ENCODE results near the gene SORL1.
A peak's percentile ranks its signal among the peaks of the same experiment; 100 is the strongest.

The SORL1 gene

GRCh38 chr11:121451178-121451985 lies 732 bp upstream of the SORL1 start:
- DNase-seq (ENCODE audit: low read depth, low spot score), result no peak

- DNase-seq (ENCODE audit: low read depth, low spot score), result no peak
Measured at GRCh38 chr11:121452609-121453150, 566 bp downstream of the SORL1 start, which contains the start of gene SORL1-AS1. SORL1-AS1 (minus strand) TSS chr11:121452967.

- no peak for DNase-seq (ENCODE audit: low read depth, low spot score)
Measured at GRCh38 chr11:121453589-121454299, 1.6 kb downstream of the SORL1 start.

- peak; percentile 82 for DNase-seq (ENCODE audit: low read depth, low spot score)
Measured at GRCh38 chr11:121455115-121455514, 3.0 kb downstream of the SORL1 start.

- no peak for DNase-seq (ENCODE audit: low read depth, low spot score)
Measured at GRCh38 chr11:121456151-121456550, 4.0 kb downstream of the SORL1 start.

GRCh38 chr11:121456816-121457431 lies 4.8 kb downstream of the SORL1 start:
- no peak for DNase-seq (ENCODE audit: low read depth, low spot score)

GRCh38 chr11:121458551-121458950 lies 6.4 kb downstream of the SORL1 start:
- no peak for DNase-seq (ENCODE audit: low read depth, low spot score)

- no peak for DNase-seq (ENCODE audit: low read depth, low spot score)
Measured at GRCh38 chr11:121459413-121460017, 7.4 kb downstream of the SORL1 start.

- DNase-seq (ENCODE audit: low read depth, low spot score), result no peak
Measured at GRCh38 chr11:121460941-121461514, 8.9 kb downstream of the SORL1 start.

GRCh38 chr11:121461843-121462242 lies 9.7 kb downstream of the SORL1 start:
- no peak for DNase-seq (ENCODE audit: low read depth, low spot score)

- DNase-seq (ENCODE audit: low read depth, low spot score), result no peak
Measured at GRCh38 chr11:121463689-121464335, 11.7 kb downstream of the SORL1 start.

- DNase-seq (ENCODE audit: low read depth, low spot score), result peak; percentile 88
Measured at GRCh38 chr11:121464352-121464946, 12.3 kb downstream of the SORL1 start.

- no peak for DNase-seq (ENCODE audit: low read depth, low spot score)
Measured at GRCh38 chr11:121465709-121466062, 13.6 kb downstream of the SORL1 start.

GRCh38 chr11:121466063-121466794 lies 14.1 kb downstream of the SORL1 start:
- peak; percentile 96 for DNase-seq (ENCODE audit: low read depth, low spot score)

- DNase-seq (ENCODE audit: low read depth, low spot score), result no peak
Measured at GRCh38 chr11:121467471-121467870, 15.4 kb downstream of the SORL1 start.

- DNase-seq (ENCODE audit: low read depth, low spot score), result no peak
Measured at GRCh38 chr11:121467965-121468364, 15.9 kb downstream of the SORL1 start.

- no peak for DNase-seq (ENCODE audit: low read depth, low spot score)
Measured at GRCh38 chr11:121469910-121470309, 17.8 kb downstream of the SORL1 start.

GRCh38 chr11:121471167-121471566 lies 19.1 kb downstream of the SORL1 start:
- DNase-seq (ENCODE audit: low read depth, low spot score), result no peak

- no peak for DNase-seq (ENCODE audit: low read depth, low spot score)
Measured at GRCh38 chr11:121472312-121472711, 20.2 kb downstream of the SORL1 start.
